Left ventricle myocardium superior (tissue), 1 donor: ENCODE measurements around the gene TJAP1. TPM values are rescaled to one million over a fixed set of nuclear protein-coding genes. Genes with fewer than 3 reads are reported as not detected.
"Not testable (repeated sequence)": the region's sequence is repeated elsewhere in the genome, so short reads cannot be mapped to it uniquely, and the experiment has no call there.

ENCODE experiments used
- ATAC-seq: fragments of 200-7000 bp; cut with Tn5 transposase; one replicate; pipeline ENCODE4 v1.9.1; 2020; ENCODE audit warnings: mild to moderate bottlenecking, moderate library complexity
- DNase-seq: peaks from one replicate; pipeline ENCODE4 v3.0.0-alpha.2; 2020
- intact Hi-C: fragments of 100-400 bp; cut with micrococcal nuclease; formaldehyde crosslinking; loops from one replicate; pipeline ENCODE4 v1.11.0; 2022
- total RNA-seq: library from RNA; stranded (reverse); fragmentation: NEBNext Ultra II Directional; extraction: Animal tissue kit (Norgen Biotek cat#: 25700); gene quantifications from one replicate; pipeline ENCODE4 v1.2.1, GENCODE V29; 2021
- donor health status: DM: no; HTN: yes; CAD: no; lungs with severe emphysema.

The TJAP1 gene
- total RNA-seq, 1 donor from 2014 or later = 23.2 TPM

- ATAC-seq (peak; percentile 40), DNase-seq (peak; percentile 54)
- intact Hi-C loops = loop anchor here (5.0 to 10.0 kb wide), 2 partner anchors 34 to 112 kb away; no protein-coding TSS in a partner anchor
Measured at GRCh38 chr6:43496370-43497128, 19.2 kb downstream of the TJAP1 start.

- intact Hi-C loops = loop anchor here (5.0 to 10.0 kb wide), 2 partner anchors 35 to 112 kb away; no protein-coding TSS in a partner anchor
- ATAC-seq (no peak), DNase-seq (no peak)
Measured at GRCh38 chr6:43497129-43497396, 19.7 kb downstream of the TJAP1 start.

GRCh38 chr6:43497689-43498088 lies 20.3 kb downstream of the TJAP1 start:
- intact Hi-C loops = loop anchor here (5.0 to 10.0 kb wide), 2 partner anchors 35 to 113 kb away; no protein-coding TSS in a partner anchor
- ATAC-seq (no peak), DNase-seq (no peak)

- intact Hi-C loops = loop anchor here (5.0 to 10.0 kb wide), 2 partner anchors 36 to 113 kb away; no protein-coding TSS in a partner anchor
- ATAC-seq, DNase-seq: not testable (repeated sequence)
Measured at GRCh38 chr6:43498291-43498690, 20.9 kb downstream of the TJAP1 start.

- ATAC-seq (peak; percentile 31), DNase-seq (no peak)
- intact Hi-C loops = loop anchor here (5.0 to 10.0 kb wide), 2 partner anchors 37 to 114 kb away; no protein-coding TSS in a partner anchor
Measured at GRCh38 chr6:43499028-43499815, 21.9 kb downstream of the TJAP1 start.

- ATAC-seq = no peak
- intact Hi-C loops = no loop called here
Measured at GRCh38 chr6:43500921-43501320, 23.6 kb downstream of the TJAP1 start.

GRCh38 chr6:43502666-43503065 lies 25.3 kb downstream of the TJAP1 start:
- DNase-seq (peak; percentile 70), ATAC-seq (peak; percentile 67)
- intact Hi-C loops = no loop called here

More at GRCh38 chr6:43500921-43501320, 23.6 kb downstream of the TJAP1 start:
- DNase-seq = no peak

- ATAC-seq (no peak), DNase-seq (no peak)
- intact Hi-C loops = no loop called here
Measured at GRCh38 chr6:43503443-43503842, 26.1 kb downstream of the TJAP1 start.

GRCh38 chr6:43504756-43505593 lies 27.6 kb downstream of the TJAP1 start:
- ATAC-seq (no peak), DNase-seq (no peak)
- intact Hi-C loops = no loop called here

GRCh38 chr6:43505718-43506117 lies 28.3 kb downstream of the TJAP1 start:
- ATAC-seq = no peak
- intact Hi-C loops = loop anchor here (2.0 kb wide), 1 partner anchor 51 kb away; the partner anchor contains the start of gene DLK2
- no peak for DNase-seq

GRCh38 chr6:43506171-43506570 lies 28.8 kb downstream of the TJAP1 start:
- ATAC-seq = no peak
- DNase-seq = no peak
- intact Hi-C loops = loop anchor here (2.0 kb wide), 1 partner anchor 51 kb away; the partner anchor contains the start of gene DLK2

- intact Hi-C loops = loop anchor here (2.0 kb wide), 1 partner anchor 52 kb away; the partner anchor contains the start of gene DLK2
- ATAC-seq (peak; percentile 46), DNase-seq (peak; percentile 75)
Measured at GRCh38 chr6:43506667-43507471, 29.5 kb downstream of the TJAP1 start.

GRCh38 chr6:43508481-43509141 lies 31.2 kb downstream of the TJAP1 start:
- no peak for ATAC-seq
- no peak for DNase-seq
- intact Hi-C loops = no loop called here

GRCh38 chr6:43509142-43509983 lies 32.0 kb downstream of the TJAP1 start:
- ATAC-seq (no peak), DNase-seq (no peak)
- intact Hi-C loops = no loop called here

- ATAC-seq = peak; percentile 83
- intact Hi-C loops = no loop called here
- peak; percentile 95 for DNase-seq
Measured at GRCh38 chr6:43509984-43510826, 32.8 kb downstream of the TJAP1 start, which contains the start of gene LRRC73. TSS of gene LRRC73 (minus strand) at chr6:43510346. CDS start at chr6:43509785, 561 bp downstream.

- intact Hi-C loops = no loop called here
- DNase-seq (no peak), ATAC-seq (peak; percentile 0)
Measured at GRCh38 chr6:43510827-43511163, 33.4 kb downstream of the TJAP1 start.
